CD8-positive, alpha-beta memory T cell (primary cell): ENCODE results near the gene NFIA. TPM values are rescaled to one million over a fixed set of nuclear protein-coding genes. Genes with fewer than 3 reads are reported as not detected.
"Not testable (repeated sequence)": the region's sequence is repeated elsewhere in the genome, so short reads cannot be mapped to it uniquely, and the experiment has no call there.

Experiments used
- CTCF ChIA-PET: fragments of 350-600 bp; sonication (Branson Sonifier 250); formaldehyde crosslinking; loops from one replicate; lab custom pipeline; 2021; ENCODE audit warnings: antibody characterized with exemption; lab: Charles Lee
- POLR2A ChIA-PET: fragments of 350-600 bp; sonication (Branson Sonifier 250); formaldehyde crosslinking; loops from one replicate; lab custom pipeline; 2021; ENCODE audit warnings: antibody characterized with exemption; lab: Charles Lee
- DNase-seq, 5 donors: peaks; one replicate each; pipeline versions ENCODE4 v3.0.0 to v3.0.0-alpha.2; 2020 to 2022; ENCODE audit warnings: mixed read lengths in 1 of 5
- H3K27ac ChIP-seq: one replicate; pipeline ENCODE4 v1.7.0; 2013; ENCODE audit warnings: low read depth, mild to moderate bottlenecking, low read length, moderate library complexity
- H3K27me3 ChIP-seq: 2 replicates; pipeline ENCODE4 v1.7.0; 2013; ENCODE audit warnings: low read length, mild to moderate bottlenecking; ENCODE audit not compliant: insufficient read depth, poor library complexity, severe bottlenecking
- H3K36me3 ChIP-seq: 2 replicates; pipeline ENCODE4 v1.7.0; 2013; ENCODE audit warnings: mild to moderate bottlenecking, low read length, moderate library complexity; ENCODE audit not compliant: insufficient read depth
- H3K4me1 ChIP-seq: 2 replicates; pipeline ENCODE4 v1.7.0; 2013; ENCODE audit warnings: mild to moderate bottlenecking, low read length, moderate library complexity; ENCODE audit not compliant: insufficient read depth
- H3K4me3 ChIP-seq: 2 replicates; pipeline ENCODE4 v1.7.0; 2013; ENCODE audit warnings: mild to moderate bottlenecking, low read length
- H3K9me3 ChIP-seq: 2 replicates; pipeline ENCODE4 v1.7.0; 2013; ENCODE audit warnings: mild to moderate bottlenecking, low read length
- H3K27ac Mint-ChIP-seq, 8 donors: one replicate each; pipeline ENCODE4 v1.8.0; 2020 to 2021; ENCODE audit warnings: mixed read lengths in 8 of 8, mild to moderate bottlenecking in 6 of 8, inconsistent platforms in 3 of 8, moderate library complexity in 3 of 8
- H3K27me3 Mint-ChIP-seq, 2 donors: one replicate each; pipeline ENCODE4 v1.8.0; 2020 to 2021; ENCODE audit warnings: mixed read lengths in 2 of 2, mild to moderate bottlenecking in 1 of 2, moderate library complexity in 1 of 2
- H3K36me3 Mint-ChIP-seq, 3 donors: one replicate each; pipeline ENCODE4 v1.8.0; 2020 to 2021; ENCODE audit warnings: mixed read lengths in 3 of 3, inconsistent platforms in 1 of 3, mild to moderate bottlenecking in 1 of 3
- H3K4me1 Mint-ChIP-seq, 3 donors: one replicate each; pipeline ENCODE4 v1.8.0; 2020 to 2021; ENCODE audit warnings: mixed read lengths in 3 of 3, inconsistent platforms in 1 of 3, mild to moderate bottlenecking in 1 of 3
- H3K4me3 Mint-ChIP-seq, 7 donors: one replicate each; pipeline ENCODE4 v1.8.0; 2020 to 2021; ENCODE audit warnings: mixed read lengths in 7 of 7, mild to moderate bottlenecking in 6 of 7, moderate library complexity in 4 of 7, inconsistent platforms in 2 of 7
- H3K9me3 Mint-ChIP-seq, 5 donors: one replicate each; pipeline ENCODE4 v1.8.0; 2020 to 2022; ENCODE audit warnings: mixed read lengths in 5 of 5, mild to moderate bottlenecking in 3 of 5, moderate library complexity in 2 of 5, inconsistent platforms in 1 of 5
- polyA plus RNA-seq: library from polyadenylated mRNA; unstranded; fragments of 300-500 nt; fragmentation: Illumina TruSeq; gene quantifications from one replicate; pipeline ENCODE4 v1.2.3, GENCODE V29; 2021
- total RNA-seq, 2 experiments: library from RNA; stranded (reverse); gene quantifications; one replicate each; pipeline ENCODE4 v1.2.3, GENCODE V29; 2021

The NFIA gene
- total and polyA plus RNA-seq, 3 experiments from 2014 or later = 6.1 to 9.9 (median 7.0) TPM

- H3K36me3 ChIP-seq = no peaks in the 10 kb centered on the region
- no peak overlapping the region for H3K27ac ChIP-seq
- H3K36me3 Mint-ChIP-seq = no peaks in the 10 kb centered on the region
- no peak for DNase-seq
- H3K9me3 ChIP-seq = no peaks in the 10 kb centered on the region
- ChIA-PET CTCF (interaction anchor here (1.2 kb wide), 1 partner anchor 9 kb away, joined by 4 read pairs; no protein-coding TSS in a partner anchor), POLR2A (no interaction called here)
- no peaks in the 10 kb centered on the region for H3K4me1 ChIP-seq
- no peak overlapping the region for H3K4me3 ChIP-seq
- no peaks in the 10 kb centered on the region for H3K27me3 Mint-ChIP-seq
- no peak overlapping the region for H3K4me3 Mint-ChIP-seq
- H3K27ac Mint-ChIP-seq = no peak overlapping the region
- H3K27me3 ChIP-seq = no peaks in the 10 kb centered on the region
- peaks cover 0 to 2% (median 0%) of the 10 kb centered on the region in 5 donors for H3K9me3 Mint-ChIP-seq
- H3K4me1 Mint-ChIP-seq = peaks cover 16 to 28% (median 17%) of the 10 kb centered on the region in 3 donors
These were observed 191.5 kb downstream of the NFIA start for GRCh38 chr1:61273861-61274260.

- Mint-ChIP-seq H3K4me3 (no peak overlapping the region), H3K36me3 (peaks cover 0 to 2% (median 0%) of the 10 kb centered on the region in 3 donors)
- POLR2A ChIA-PET = no interaction called here
These were observed 192.6 kb downstream of the NFIA start for GRCh38 chr1:61274939-61275338.

GRCh38 chr1:61276246-61276645 is 193.9 kb downstream of the NFIA start:
- H3K36me3 Mint-ChIP-seq = peaks cover 0 to 2% (median 0%) of the 10 kb centered on the region in 3 donors
- no peak overlapping the region for H3K4me3 ChIP-seq
- no peak overlapping the region for H3K4me3 Mint-ChIP-seq
- no peaks in the 10 kb centered on the region for H3K4me1 ChIP-seq
- H3K27ac ChIP-seq = no peak overlapping the region
- ChIA-PET CTCF (interaction anchor here (1.2 kb wide), 1 partner anchor 226 kb away, joined by 3 read pairs; no protein-coding TSS in a partner anchor), POLR2A (no interaction called here)
- peaks cover 0 to 2% of the 10 kb centered on the region in 2 donors for H3K27me3 Mint-ChIP-seq
- no peaks in the 10 kb centered on the region for H3K27me3 ChIP-seq
- H3K9me3 ChIP-seq = no peaks in the 10 kb centered on the region
- no peaks in the 10 kb centered on the region for H3K36me3 ChIP-seq
- H3K9me3 Mint-ChIP-seq = peaks cover 0 to 2% (median 0%) of the 10 kb centered on the region in 5 donors
- no peak overlapping the region for H3K27ac Mint-ChIP-seq
- no peak for DNase-seq
- H3K4me1 Mint-ChIP-seq = peaks cover 2 to 7% (median 2%) of the 10 kb centered on the region in 3 donors

More at GRCh38 chr1:61274939-61275338, 192.6 kb downstream of the NFIA start:
- peaks cover 0 to 2% (median 0%) of the 10 kb centered on the region in 5 donors for H3K9me3 Mint-ChIP-seq
- no peaks in the 10 kb centered on the region for H3K27me3 Mint-ChIP-seq
- Histone ChIP-seq H3K4me1 (no peaks in the 10 kb centered on the region), H3K9me3 (no peaks in the 10 kb centered on the region), H3K27me3 (no peaks in the 10 kb centered on the region), H3K27ac (no peak overlapping the region), H3K36me3 (no peaks in the 10 kb centered on the region), H3K4me3 (no peak overlapping the region)
- CTCF ChIA-PET = interaction anchor here (1.2 kb wide), 1 partner anchor 10 kb away, joined by 4 read pairs; no protein-coding TSS in a partner anchor
- DNase-seq = no peak
- no peak overlapping the region for H3K27ac Mint-ChIP-seq
- H3K4me1 Mint-ChIP-seq = peaks cover 13 to 20% (median 15%) of the 10 kb centered on the region in 3 donors

- H3K9me3 ChIP-seq = no peaks in the 10 kb centered on the region
- H3K27ac ChIP-seq = no peak overlapping the region
These were observed 194.8 kb downstream of the NFIA start for GRCh38 chr1:61277121-61277690.

GRCh38 chr1:61278503-61278902 is 196.1 kb downstream of the NFIA start:
- H3K36me3 Mint-ChIP-seq, H3K27me3 Mint-ChIP-seq, H3K27ac Mint-ChIP-seq, H3K4me1 Mint-ChIP-seq, H3K4me3 ChIP-seq, DNase-seq, H3K36me3 ChIP-seq, H3K9me3 ChIP-seq, CTCF ChIA-PET, H3K27me3 ChIP-seq, H3K4me3 Mint-ChIP-seq, H3K4me1 ChIP-seq, H3K27ac ChIP-seq, H3K9me3 Mint-ChIP-seq, POLR2A ChIA-PET: not testable (repeated sequence)

More at GRCh38 chr1:61277121-61277690, 194.8 kb downstream of the NFIA start:
- Mint-ChIP-seq H3K9me3 (peaks cover 0 to 2% (median 0%) of the 10 kb centered on the region in 5 donors), H3K27ac (no peak overlapping the region), H3K36me3 (peaks cover 0 to 2% (median 0%) of the 10 kb centered on the region in 3 donors), H3K27me3 (peaks cover 0 to 2% of the 10 kb centered on the region in 2 donors), H3K4me3 (peak overlapping the region in 1 of 7 donors; percentile 32), H3K4me1 (peaks cover 0 to 5% (median 0%) of the 10 kb centered on the region in 3 donors)
- H3K4me1 ChIP-seq = no peaks in the 10 kb centered on the region
- H3K27me3 ChIP-seq = no peaks in the 10 kb centered on the region
- H3K4me3 ChIP-seq = no peak overlapping the region
- H3K36me3 ChIP-seq = no peaks in the 10 kb centered on the region
- POLR2A ChIA-PET = no interaction called here
- CTCF ChIA-PET = interaction anchor here (1.2 kb wide), 1 partner anchor 227 kb away, joined by 3 read pairs; no protein-coding TSS in a partner anchor
- no peak for DNase-seq

GRCh38 chr1:61278966-61279365 is 196.6 kb downstream of the NFIA start:
- Histone ChIP-seq H3K27me3 (no peaks in the 10 kb centered on the region), H3K27ac (no peak overlapping the region), H3K36me3 (no peaks in the 10 kb centered on the region), H3K4me3 (no peak overlapping the region), H3K4me1 (no peaks in the 10 kb centered on the region), H3K9me3 (no peaks in the 10 kb centered on the region)
- no peak for DNase-seq
- peaks cover 0 to 5% (median 0%) of the 10 kb centered on the region in 3 donors for H3K4me1 Mint-ChIP-seq
- no peak overlapping the region for H3K27ac Mint-ChIP-seq
- H3K9me3 Mint-ChIP-seq = peaks cover 0 to 2% (median 0%) of the 10 kb centered on the region in 5 donors
- ChIA-PET POLR2A (interaction anchor here (0.6 kb wide), 1 partner anchor 229 kb away, joined by 3 read pairs; no protein-coding TSS in a partner anchor), CTCF (no interaction called here)
- H3K27me3 Mint-ChIP-seq = peaks cover 0 to 2% of the 10 kb centered on the region in 2 donors
- H3K36me3 Mint-ChIP-seq = peaks cover 0 to 2% (median 0%) of the 10 kb centered on the region in 3 donors
- H3K4me3 Mint-ChIP-seq = no peak overlapping the region

- H3K36me3 ChIP-seq = no peaks in the 10 kb centered on the region
- Mint-ChIP-seq H3K4me1 (peaks cover 0 to 5% (median 0%) of the 10 kb centered on the region in 3 donors), H3K27me3 (peaks cover 0 to 2% of the 10 kb centered on the region in 2 donors), H3K4me3 (no peak overlapping the region), H3K36me3 (peaks cover 0 to 2% (median 2%) of the 10 kb centered on the region in 3 donors), H3K27ac (no peak overlapping the region), H3K9me3 (peaks cover 0 to 2% (median 0%) of the 10 kb centered on the region in 5 donors)
- CTCF ChIA-PET = no interaction called here
- no peak for DNase-seq
- no peak overlapping the region for H3K4me3 ChIP-seq
- no peaks in the 10 kb centered on the region for H3K9me3 ChIP-seq
- POLR2A ChIA-PET = interaction anchor here (0.6 kb wide), 2 partner anchors 87 to 229 kb away, joined by 3 to 6 read pairs; no protein-coding TSS in a partner anchor
- no peaks in the 10 kb centered on the region for H3K27me3 ChIP-seq
- no peak overlapping the region for H3K27ac ChIP-seq
- no peaks in the 10 kb centered on the region for H3K4me1 ChIP-seq
These were observed 197.2 kb downstream of the NFIA start for GRCh38 chr1:61279570-61279969.

GRCh38 chr1:61280452-61280851 is 198.1 kb downstream of the NFIA start:
- Histone ChIP-seq H3K9me3 (no peaks in the 10 kb centered on the region), H3K4me3 (no peak overlapping the region), H3K4me1 (no peaks in the 10 kb centered on the region), H3K27me3 (no peaks in the 10 kb centered on the region), H3K27ac (no peak overlapping the region), H3K36me3 (no peaks in the 10 kb centered on the region)
- peaks cover 0 to 2% (median 0%) of the 10 kb centered on the region in 5 donors for H3K9me3 Mint-ChIP-seq
- no peak for DNase-seq
- no peak overlapping the region for H3K27ac Mint-ChIP-seq
- ChIA-PET CTCF (no interaction called here), POLR2A (interaction anchor here (0.6 kb wide), 1 partner anchor 13 kb away, joined by 3 read pairs; no protein-coding TSS in a partner anchor)
- no peak overlapping the region for H3K4me3 Mint-ChIP-seq
- H3K27me3 Mint-ChIP-seq = peaks cover 0 to 2% of the 10 kb centered on the region in 2 donors
- H3K4me1 Mint-ChIP-seq = peaks cover 0 to 5% (median 0%) of the 10 kb centered on the region in 3 donors
- peaks cover 0 to 4% (median 2%) of the 10 kb centered on the region in 3 donors for H3K36me3 Mint-ChIP-seq
